H9 (cell line): ENCODE results near the gene CELF6. TPM values are rescaled to one million over a fixed set of nuclear protein-coding genes. Genes with fewer than 3 reads are reported as not detected.

ENCODE experiments used
- DNase-seq: peaks from one replicate; pipeline ENCODE4 v3.0.0-alpha.2; 2017
- H2AFZ ChIP-seq: one replicate; pipeline ENCODE4 v1.6.1; 2013; ENCODE audit warnings: mild to moderate bottlenecking, low read length, control low read depth, moderate library complexity
- H2AK5ac ChIP-seq: 2 replicates; pipeline ENCODE4 v1.6.1; 2013; ENCODE audit warnings: low read length, control low read depth, mixed read lengths; ENCODE audit not compliant: insufficient read length
- H2BK120ac ChIP-seq: one replicate; pipeline ENCODE4 v1.6.1; 2013; ENCODE audit warnings: low read depth, mild to moderate bottlenecking, low read length, control low read depth, inconsistent platforms; ENCODE audit not compliant: poor library complexity, severe bottlenecking
- H2BK12ac ChIP-seq: 2 replicates; pipeline ENCODE4 v1.6.1; 2013; ENCODE audit warnings: low read length, control low read depth, mixed read lengths, low read depth; ENCODE audit not compliant: insufficient read length
- H2BK15ac ChIP-seq: 2 replicates; pipeline ENCODE4 v1.6.1; 2013; ENCODE audit warnings: low read depth, low read length, control low read depth
- H2BK20ac ChIP-seq: one replicate; pipeline ENCODE4 v1.6.1; 2013; ENCODE audit warnings: low read depth, mild to moderate bottlenecking, low read length, control low read depth, inconsistent platforms; ENCODE audit not compliant: poor library complexity, severe bottlenecking
- H2BK5ac ChIP-seq: 2 replicates; pipeline ENCODE4 v1.6.1; 2013; ENCODE audit warnings: low read length, control low read depth, mixed read lengths; ENCODE audit not compliant: insufficient read length
- H3K14ac ChIP-seq: 2 replicates; pipeline ENCODE4 v1.6.1; 2013; ENCODE audit warnings: low read length, control low read depth; ENCODE audit not compliant: insufficient read depth
- H3K18ac ChIP-seq: 2 replicates; pipeline ENCODE4 v1.6.1; 2013; ENCODE audit warnings: low read depth, mild to moderate bottlenecking, mixed read lengths, low read length, control low read depth; ENCODE audit not compliant: insufficient read length
- H3K23ac ChIP-seq: 2 replicates; pipeline ENCODE4 v1.6.1; 2013; ENCODE audit warnings: low read length, control low read depth, mixed read lengths, low read depth; ENCODE audit not compliant: insufficient read length
- H3K23me2 ChIP-seq: 2 replicates; pipeline ENCODE4 v1.6.1; 2013; ENCODE audit warnings: low read depth, mild to moderate bottlenecking, mixed read lengths, low read length, control low read depth; ENCODE audit not compliant: insufficient read length, poor library complexity, severe bottlenecking
- H3K27ac ChIP-seq: 2 replicates; pipeline ENCODE4 v1.5.1; 2013; ENCODE audit warnings: low read length, control low read depth, mixed read lengths, low read depth; ENCODE audit not compliant: insufficient read length
- H3K27me3 ChIP-seq: 2 replicates; pipeline ENCODE4 v1.6.1; 2013; ENCODE audit warnings: low read length, control low read depth, inconsistent platforms; ENCODE audit not compliant: insufficient read depth
- H3K4ac ChIP-seq: 2 replicates; pipeline ENCODE4 v1.6.1; 2013; ENCODE audit warnings: low read depth, mild to moderate bottlenecking, control low read depth, inconsistent platforms, low read length, moderate library complexity
- H3K4me1 ChIP-seq: 2 replicates; pipeline ENCODE4 v1.6.1; 2013; ENCODE audit warnings: low read length, control low read depth, inconsistent platforms; ENCODE audit not compliant: insufficient read depth
- H3K4me2 ChIP-seq: 2 replicates; pipeline ENCODE4 v1.6.1; 2013; ENCODE audit warnings: low read length, control low read depth, mixed read lengths; ENCODE audit not compliant: insufficient read length, insufficient read depth
- H3K56ac ChIP-seq: 2 replicates; pipeline ENCODE4 v1.6.1; 2013; ENCODE audit warnings: low read depth, mild to moderate bottlenecking, mixed read lengths, low read length, control low read depth; ENCODE audit not compliant: insufficient read length
- H3K79me1 ChIP-seq: 2 replicates; pipeline ENCODE4 v1.6.1; 2013; ENCODE audit warnings: low read depth, mild to moderate bottlenecking, moderate library complexity, low read length, control low read depth, inconsistent platforms; ENCODE audit not compliant: insufficient read depth, poor library complexity, severe bottlenecking
- H3K79me2 ChIP-seq: 2 replicates; pipeline ENCODE4 v1.6.1; 2013; ENCODE audit warnings: low read length, control low read depth, inconsistent platforms; ENCODE audit not compliant: insufficient read depth
- H3K9ac ChIP-seq: 2 replicates; pipeline ENCODE4 v1.6.1; 2013; ENCODE audit warnings: low read length, control low read depth, mixed read lengths; ENCODE audit not compliant: insufficient read length; ENCODE audit errors: extremely low read depth
- H3K9me3 ChIP-seq: one replicate; pipeline ENCODE4 v1.6.1; 2013; ENCODE audit warnings: low read depth, low read length, inconsistent platforms; ENCODE audit not compliant: control insufficient read depth
- H3T11ph ChIP-seq: one replicate; pipeline ENCODE4 v1.6.1; 2013; ENCODE audit warnings: mild to moderate bottlenecking, low read length, control low read depth, inconsistent platforms
- H4K20me1 ChIP-seq: one replicate; pipeline ENCODE4 v1.6.1; 2013; ENCODE audit not compliant: control insufficient read depth, insufficient read length, insufficient read depth
- H4K5ac ChIP-seq: 2 replicates; pipeline ENCODE4 v1.6.1; 2013; ENCODE audit warnings: low read depth, mild to moderate bottlenecking, mixed read lengths, low read length, control low read depth; ENCODE audit not compliant: insufficient read length
- H4K8ac ChIP-seq: replicated peaks from 2 replicates; pipeline ENCODE4 v1.6.1; 2013; ENCODE audit warnings: low read length, control low read depth, mixed read lengths, low read depth; ENCODE audit not compliant: insufficient read length
- H4K91ac ChIP-seq: 2 replicates; pipeline ENCODE4 v1.6.1; 2013; ENCODE audit warnings: low read depth, mild to moderate bottlenecking, moderate library complexity, mixed read lengths, low read length, control low read depth; ENCODE audit not compliant: insufficient read length
- H3K27ac Mint-ChIP-seq, 3 experiments: 2 replicates in 2 of 3; 3 replicates in 1 of 3; pipeline ENCODE4 v1.8.0; 2020 to 2021; ENCODE audit warnings: mixed read lengths in 3 of 3, mild to moderate bottlenecking in 1 of 3, moderate library complexity in 1 of 3
- H3K27me3 Mint-ChIP-seq: 2 replicates; pipeline ENCODE4 v1.8.0; 2021; ENCODE audit warnings: low read depth, mild to moderate bottlenecking, moderate library complexity, mixed read lengths
- H3K36me3 Mint-ChIP-seq, 3 experiments: 2 replicates in 2 of 3; 3 replicates in 1 of 3; pipeline ENCODE4 v1.8.0; 2020 to 2021; ENCODE audit warnings: low read depth in 3 of 3, mixed read lengths in 3 of 3; ENCODE audit not compliant: insufficient read depth in 1 of 3
- H3K4me1 Mint-ChIP-seq, 2 experiments: 2 replicates each; pipeline ENCODE4 v1.8.0; 2020; ENCODE audit warnings: mixed read lengths in 2 of 2
- H3K4me3 Mint-ChIP-seq, 2 experiments: 2 replicates in 1 of 2; 3 replicates in 1 of 2; pipeline ENCODE4 v1.8.0; 2020 to 2021; ENCODE audit warnings: mild to moderate bottlenecking in 2 of 2, mixed read lengths in 2 of 2, moderate library complexity in 1 of 2
- H3K9me3 Mint-ChIP-seq, 2 experiments: 2 replicates in 1 of 2; 3 replicates in 1 of 2; pipeline ENCODE4 v1.8.0; 2020; ENCODE audit warnings: mild to moderate bottlenecking in 2 of 2, mixed read lengths in 2 of 2, moderate library complexity in 1 of 2
- WGBS: extraction: QIAGEN DNeasy Blood & Tissue Kit; methylation state at CpG from one replicate; pipeline ENCODE4 v1.1.7; 2013; ENCODE audit warnings: missing lambda C conversion rate, low lambda C conversion rate, mixed read lengths; ENCODE audit not compliant: insufficient read length; ENCODE audit errors: extremely low coverage; 5-methylcytosine and 5-hydroxymethylcytosine counted together
- total RNA-seq: library from RNA; stranded (reverse); gene quantifications from 2 replicates; pipeline ENCODE4 v1.2.1, GENCODE V29; 2021
- TF ChIP-seq, protein P1 (sequence below): fragments of 200-600 bp; sonication (generic); conservative IDR thresholded peaks from 3 replicates; pipeline ENCODE4 v1.8.0; 2021; ENCODE audit warnings: antibody characterized with exemption, mild to moderate bottlenecking

CELF6 gene
- total RNA-seq, 1 experiment from 2014 or later = 0.13 TPM

GRCh38 chr15:72323752-72324151 is 3.8 kb upstream of the CELF6 start:
- Histone ChIP-seq H3K9me3 (no peaks in the 10 kb centered on the region), H2BK120ac (no peak overlapping the region), H3K56ac (no peak overlapping the region), H3K23ac (no peak overlapping the region), H2AFZ (no peak overlapping the region), H3K4me2 (no peak overlapping the region), H2BK12ac (no peak overlapping the region), H4K8ac (no peak overlapping the region), H3K79me1 (no peaks in the 10 kb centered on the region), H2BK15ac (no peak overlapping the region), H3T11ph (no peak overlapping the region), H2BK20ac (no peak overlapping the region), H3K9ac (no peak overlapping the region), H3K4me1 (no peaks in the 10 kb centered on the region), H3K27me3 (no peaks in the 10 kb centered on the region; the same call in 1 of the 2 replicates), H2BK5ac (no peak overlapping the region), H4K5ac (no peak overlapping the region), H4K20me1 (no peaks in the 10 kb centered on the region), H3K23me2 (peaks cover 6% of the 10 kb centered on the region), H3K18ac (no peak overlapping the region), H3K4ac (no peak overlapping the region), H4K91ac (no peak overlapping the region), H3K14ac (no peak overlapping the region), H3K27ac (no peak overlapping the region), H2AK5ac (no peak overlapping the region), H3K79me2 (no peaks in the 10 kb centered on the region)
- TF ChIP-seq, protein P1, sequence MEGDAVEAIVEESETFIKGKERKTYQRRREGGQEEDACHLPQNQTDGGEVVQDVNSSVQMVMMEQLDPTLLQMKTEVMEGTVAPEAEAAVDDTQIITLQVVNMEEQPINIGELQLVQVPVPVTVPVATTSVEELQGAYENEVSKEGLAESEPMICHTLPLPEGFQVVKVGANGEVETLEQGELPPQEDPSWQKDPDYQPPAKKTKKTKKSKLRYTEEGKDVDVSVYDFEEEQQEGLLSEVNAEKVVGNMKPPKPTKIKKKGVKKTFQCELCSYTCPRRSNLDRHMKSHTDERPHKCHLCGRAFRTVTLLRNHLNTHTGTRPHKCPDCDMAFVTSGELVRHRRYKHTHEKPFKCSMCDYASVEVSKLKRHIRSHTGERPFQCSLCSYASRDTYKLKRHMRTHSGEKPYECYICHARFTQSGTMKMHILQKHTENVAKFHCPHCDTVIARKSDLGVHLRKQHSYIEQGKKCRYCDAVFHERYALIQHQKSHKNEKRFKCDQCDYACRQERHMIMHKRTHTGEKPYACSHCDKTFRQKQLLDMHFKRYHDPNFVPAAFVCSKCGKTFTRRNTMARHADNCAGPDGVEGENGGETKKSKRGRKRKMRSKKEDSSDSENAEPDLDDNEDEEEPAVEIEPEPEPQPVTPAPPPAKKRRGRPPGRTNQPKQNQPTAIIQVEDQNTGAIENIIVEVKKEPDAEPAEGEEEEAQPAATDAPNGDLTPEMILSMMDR = no peak
- Mint-ChIP-seq H3K36me3 (peaks cover 0 to 3% (median 0%) of the 10 kb centered on the region in 3 experiments; a peak in 2 of 7 replicates), H3K4me1 (peaks cover 11 to 14% of the 10 kb centered on the region in 2 experiments), H3K9me3 (peaks cover 5 to 7% of the 10 kb centered on the region in 2 experiments; a peak in 3 of 5 replicates), H3K27me3 (peaks cover 20% of the 10 kb centered on the region), H3K4me3 (no peak overlapping the region), H3K27ac (no peak overlapping the region)
- DNase-seq = no peak
- WGBS = no CpG with 5 or more reads among the region's 1 CpG
